H54 (cell line): ENCODE data around the gene STAT2.
"Not testable (repeated sequence)": the region's sequence is repeated elsewhere in the genome, so short reads cannot be mapped to it uniquely, and the experiment has no call there.

ENCODE experiments used
- DNase-seq: peaks from one replicate; pipeline ENCODE4 v3.0.0; 2011; ENCODE audit warnings: low spot score, mixed read lengths; ENCODE audit not compliant: insufficient read length
- FAIRE-seq: peaks from 3 replicates; lab custom pipeline; 2011; peaks lifted over from hg19 to GRCh38; lab: Jason Lieb, UNC
- POLR2A ChIP-seq: IDR thresholded peaks from 2 replicates; pipeline ENCODE4 v1.6.1; 2011; ENCODE audit warnings: low read depth, mild to moderate bottlenecking, low read length

Gene STAT2

DNA sequence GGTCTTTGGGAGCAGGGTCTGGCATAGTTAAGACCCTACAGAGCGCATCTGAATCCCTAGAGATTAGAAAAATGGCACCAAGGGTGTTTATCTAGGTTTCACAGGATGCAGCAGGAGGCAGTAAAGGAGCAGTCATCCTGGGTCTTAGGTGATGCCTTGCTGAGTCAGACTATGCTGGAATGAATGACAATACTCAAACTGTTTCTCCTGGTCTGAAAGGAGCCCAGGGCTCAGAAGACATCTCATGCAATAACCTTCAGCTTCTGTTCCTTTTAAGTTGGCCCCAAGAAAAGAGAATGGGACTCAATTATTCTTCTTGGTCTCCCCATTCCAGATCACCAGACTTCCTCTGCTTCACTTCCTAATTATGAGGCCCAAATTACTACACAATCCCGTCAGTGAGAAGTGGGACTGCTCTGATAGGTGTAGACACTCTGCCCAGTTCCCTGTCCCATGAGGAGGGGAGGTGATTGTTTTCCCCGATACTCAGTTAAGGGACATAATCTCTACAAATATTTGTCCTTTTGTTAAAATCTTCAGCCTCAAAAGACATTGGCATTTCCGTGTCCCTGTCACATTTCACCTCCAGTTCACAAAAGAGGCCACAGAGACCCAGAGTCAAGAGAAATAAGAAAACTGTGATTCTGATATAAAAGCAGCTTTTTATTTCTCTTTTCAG lies 17.5 kb upstream of the STAT2 start:
- peak; percentile 23 for DNase-seq
- no peak for TF ChIP-seq POLR2A
- peak; percentile 57 for FAIRE-seq

DNA sequence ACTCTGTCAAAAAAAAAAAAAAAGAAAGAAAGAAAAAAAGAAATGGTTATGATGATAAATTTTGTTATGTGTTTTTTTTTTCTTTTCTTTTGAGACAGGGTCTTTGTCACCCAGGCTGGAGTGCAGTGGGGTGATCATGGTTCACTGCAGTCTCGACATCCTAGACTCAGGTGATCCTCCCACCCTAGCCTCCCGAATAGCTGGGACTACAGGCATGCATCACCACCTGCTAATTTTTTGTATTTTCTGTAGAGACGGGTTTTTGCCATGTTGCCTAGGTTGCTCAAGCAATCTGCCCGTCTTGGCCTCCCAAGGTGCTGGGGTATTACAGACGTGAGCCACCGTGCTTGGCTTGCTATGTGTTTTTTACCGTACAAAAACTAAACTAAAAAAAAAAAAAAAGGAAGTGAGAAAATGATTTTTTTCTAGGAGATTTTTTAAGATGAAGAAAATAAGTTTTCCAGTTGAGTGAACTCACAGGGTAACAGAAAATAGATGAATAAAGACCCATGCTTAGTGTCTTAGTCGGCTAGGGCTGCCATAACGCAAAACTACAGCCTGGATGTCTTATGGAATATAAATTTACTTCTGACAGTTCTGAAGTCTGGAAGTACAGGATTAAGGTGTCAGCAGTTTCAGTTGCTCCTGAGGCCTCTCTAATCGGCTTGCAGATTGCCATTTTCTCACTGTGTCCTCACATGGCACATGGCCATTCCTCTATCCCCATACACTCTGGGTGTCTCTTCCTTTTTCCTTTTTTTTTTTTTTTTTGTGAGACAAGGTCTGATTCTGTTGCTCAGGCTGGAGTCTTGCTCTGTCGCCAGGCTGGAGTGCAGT lies 15.9 kb upstream of the STAT2 start:
- TF ChIP-seq POLR2A = no peak
- no peak for DNase-seq
- no peak for FAIRE-seq

- TF ChIP-seq POLR2A = no peak
- FAIRE-seq = no peak
Observed at GRCh38 chr12:56374726-56375597, 15.1 kb upstream of the STAT2 start.

GRCh38 chr12:56373515-56373914 lies 13.6 kb upstream of the STAT2 start:
- no peak for DNase-seq
- FAIRE-seq = no peak
- TF ChIP-seq POLR2A = no peak

More at GRCh38 chr12:56374726-56375597, 15.1 kb upstream of the STAT2 start:
- no peak for DNase-seq

DNA sequence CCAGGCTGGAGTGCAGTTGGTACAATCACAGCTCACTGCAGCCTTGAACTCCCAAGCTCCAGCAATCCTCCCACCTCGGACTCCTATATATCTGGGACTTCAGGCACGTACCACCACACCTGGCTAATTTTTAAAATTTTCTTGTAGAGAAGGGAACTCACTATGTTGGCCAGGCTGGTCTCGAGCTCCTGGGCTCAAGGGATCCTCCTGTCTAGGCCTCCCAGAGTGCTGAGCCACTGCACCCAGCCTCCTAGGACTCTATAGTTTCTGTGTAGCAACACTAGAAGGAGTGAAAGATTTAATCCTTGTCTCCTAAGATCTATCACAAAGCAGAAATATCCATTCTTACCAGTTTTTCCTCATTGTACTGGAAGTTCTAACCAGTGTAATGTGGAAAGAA lies 7.0 kb upstream of the STAT2 start:
- DNase-seq = no peak
- no peak for FAIRE-seq
- no peak for TF ChIP-seq POLR2A

GRCh38 chr12:56362130-56363059 lies 2.5 kb upstream of the STAT2 start, which contains the start of gene APOF:
Gene APOF (minus strand): TSS chr12:56362857. CDS start chr12:56362745, 112 bp downstream.
- DNase-seq (no peak), FAIRE-seq (no peak)
- no peak for TF ChIP-seq POLR2A

DNA sequence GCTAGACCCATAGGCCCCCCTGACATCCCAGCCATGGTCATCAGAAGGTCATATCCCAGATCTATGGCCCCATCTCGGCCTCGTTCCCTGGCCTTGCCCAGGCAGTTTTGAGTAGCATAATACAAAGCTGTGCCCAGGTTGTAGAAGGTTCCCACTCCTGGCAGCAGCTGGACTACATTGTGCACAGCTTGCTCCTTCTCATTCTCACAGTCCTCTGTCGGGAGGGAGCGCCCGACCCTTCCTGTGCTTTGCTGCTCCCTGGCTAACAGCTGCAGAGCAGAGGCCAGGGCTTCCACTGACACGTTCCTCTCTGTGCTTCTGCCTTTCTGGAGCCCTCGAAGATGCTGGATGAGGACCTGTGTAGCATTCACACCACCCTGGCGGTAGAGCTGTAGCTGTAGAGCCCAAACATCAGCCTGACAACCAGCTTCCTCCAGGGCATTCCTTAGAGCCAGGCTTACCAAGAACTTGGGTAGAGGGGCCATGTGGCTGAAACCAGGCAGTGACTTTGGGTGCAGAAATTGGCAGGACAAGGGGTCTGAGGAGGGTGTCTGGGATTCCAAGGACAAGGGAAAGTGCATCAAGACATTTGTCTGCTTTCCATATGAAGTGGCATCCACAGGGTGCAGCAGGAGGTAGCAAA lies 1.7 kb upstream of the STAT2 start:
- DNase-seq (no peak), FAIRE-seq (no peak)
- TF ChIP-seq POLR2A = no peak

GRCh38 chr12:56358836-56359532 lies 923 bp downstream of the STAT2 start:
- FAIRE-seq = no peak
- TF ChIP-seq POLR2A = no peak
- DNase-seq = no peak

DNA sequence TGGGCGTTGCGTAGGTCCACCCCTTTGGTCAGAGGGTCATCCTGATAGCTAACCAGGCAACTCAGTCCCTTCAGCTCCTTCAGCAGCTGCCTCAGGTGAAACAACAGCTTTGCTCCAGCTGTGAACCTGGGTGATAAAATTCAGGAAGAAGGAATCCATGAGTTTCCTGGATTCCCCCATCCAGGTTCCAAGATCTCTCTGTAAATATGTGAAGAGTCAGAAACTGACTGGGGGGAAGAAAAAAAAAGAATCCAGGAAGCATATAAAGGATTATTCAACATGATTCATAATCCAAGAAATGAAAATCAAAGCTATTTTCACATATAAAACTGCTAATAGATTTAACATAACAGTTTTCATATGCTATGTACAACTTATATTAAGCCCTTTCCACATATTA lies 8.6 kb downstream of the STAT2 start:
- no peak for TF ChIP-seq POLR2A
- no peak for FAIRE-seq
- no peak for DNase-seq

DNA sequence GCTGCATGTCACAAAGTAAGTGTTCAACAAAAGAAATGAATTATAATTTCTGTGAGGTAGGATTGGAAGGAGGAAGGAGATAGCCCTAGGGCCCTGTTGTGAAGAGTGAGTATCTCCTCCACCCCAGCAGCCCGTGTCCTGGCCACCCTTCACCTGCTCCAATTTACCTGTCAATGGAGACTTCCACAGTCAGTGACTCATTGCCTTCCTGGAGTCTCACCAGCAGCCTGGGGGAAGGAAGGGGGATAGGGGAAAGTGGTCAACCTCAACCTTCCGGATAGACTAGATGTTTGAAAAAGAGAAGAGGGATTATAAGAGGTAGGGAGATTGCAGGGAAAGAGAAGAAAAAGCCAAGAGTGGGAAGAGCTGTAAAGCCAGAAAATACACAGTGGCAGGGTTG lies 9.2 kb downstream of the STAT2 start:
- DNase-seq (no peak), FAIRE-seq (no peak)

DNA sequence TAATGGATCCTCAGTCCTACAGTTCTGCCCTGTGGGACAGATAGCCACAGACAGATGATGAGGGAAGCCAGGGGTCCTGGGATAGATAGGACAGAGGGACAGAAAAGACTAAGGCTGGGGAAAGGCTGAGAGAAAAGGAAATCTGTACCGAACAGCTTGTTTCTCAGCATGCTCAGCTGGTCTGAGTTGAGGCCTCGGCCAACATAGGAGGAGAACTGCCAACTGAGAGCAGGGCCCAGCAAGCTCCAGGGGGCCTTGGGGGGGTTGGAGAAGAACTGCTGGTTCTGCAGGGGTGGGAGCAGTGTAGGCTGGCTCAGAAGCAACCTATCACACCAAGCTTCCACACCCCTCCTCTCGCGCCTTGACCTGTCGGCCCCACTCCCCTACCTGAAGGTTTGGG lies 11.1 kb downstream of the STAT2 start:
- DNase-seq (no peak), FAIRE-seq (no peak)
- TF ChIP-seq POLR2A = no peak

More for the DNA sequence above, 9.2 kb downstream of the STAT2 start:
- TF ChIP-seq POLR2A = no peak

DNA sequence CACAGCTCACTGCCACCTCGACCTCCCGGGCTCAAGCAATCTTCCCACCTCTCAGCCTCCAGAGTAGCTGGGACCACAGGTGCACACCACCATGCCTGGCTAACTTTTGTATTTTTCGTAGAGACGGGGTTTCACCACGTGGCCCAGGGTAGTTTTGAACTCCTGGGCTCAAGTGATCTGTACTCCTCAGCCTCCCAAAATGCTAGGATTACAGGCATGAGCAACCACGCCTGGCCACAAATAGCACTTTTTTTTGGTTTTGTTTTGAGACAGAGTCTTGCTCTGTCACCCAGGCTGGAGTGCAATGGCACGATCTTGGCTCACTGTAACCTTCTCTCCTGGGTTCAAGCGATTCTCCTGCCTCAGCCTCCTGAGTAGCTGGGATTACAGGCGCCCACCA lies 12.7 kb downstream of the STAT2 start:
- DNase-seq, FAIRE-seq: not testable (repeated sequence)
